ENCODE results near the gene CDK19.
"Not testable (repeated sequence)": the region's sequence is repeated elsewhere in the genome, so short reads cannot be mapped to it uniquely, and the experiment has no call there.

CDK19 gene

DNA sequence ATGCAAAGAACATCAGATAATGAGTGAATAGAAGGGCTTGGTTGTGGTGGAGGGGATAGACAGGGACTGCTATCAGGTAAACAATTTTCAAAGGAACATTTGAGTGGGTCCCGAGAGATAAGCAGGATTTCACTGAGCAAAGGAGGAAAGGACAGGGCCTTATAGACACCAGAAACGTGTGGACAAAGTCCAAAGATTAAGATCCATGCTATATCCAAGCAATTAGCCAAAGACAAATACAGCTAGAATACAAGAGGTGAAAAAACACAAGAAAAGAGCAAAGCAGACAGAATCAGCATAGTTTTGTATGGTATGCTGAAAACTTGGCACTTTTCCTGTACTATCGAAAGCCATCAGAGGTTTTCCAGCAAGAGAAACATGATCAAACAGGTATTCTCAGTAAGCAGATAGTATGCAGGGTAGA is 59.8 kb downstream of the CDK19 start:
- no peak for DNase-seq

DNA sequence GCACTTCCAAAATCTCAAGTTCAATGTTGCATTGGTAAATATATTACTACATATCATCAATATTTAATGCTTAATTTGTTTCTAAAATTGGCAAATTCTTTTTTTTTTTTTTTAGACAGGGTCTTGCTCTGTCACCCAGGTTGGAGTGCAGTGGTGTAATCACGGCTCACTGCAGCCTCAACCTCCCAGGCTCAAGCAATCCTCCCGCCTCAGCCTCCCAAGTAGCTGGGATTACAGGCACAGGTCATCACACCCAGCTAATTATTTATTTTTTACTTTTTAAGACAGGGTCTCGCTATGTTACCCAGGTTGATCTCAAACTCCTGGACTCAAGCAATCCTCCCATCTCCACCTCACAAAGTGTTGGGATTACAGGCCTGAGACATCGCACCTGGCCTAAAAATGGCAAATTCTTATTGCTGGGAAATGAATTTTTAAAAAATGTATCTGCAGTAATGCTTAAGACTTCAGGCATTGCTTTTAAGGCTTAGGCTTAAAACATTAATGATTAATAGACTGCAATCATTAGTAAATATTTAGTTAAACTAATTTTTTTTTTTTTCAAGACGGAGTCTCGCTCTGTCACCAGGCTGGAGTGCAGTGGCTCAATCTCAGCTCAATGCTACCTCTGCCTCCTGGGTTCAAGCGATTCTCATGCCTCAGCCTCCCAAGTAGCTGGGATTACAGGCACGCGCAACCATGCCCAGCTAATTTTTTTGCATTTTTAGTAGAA is 61.2 kb downstream of the CDK19 start:
- not testable (repeated sequence) for DNase-seq

DNA sequence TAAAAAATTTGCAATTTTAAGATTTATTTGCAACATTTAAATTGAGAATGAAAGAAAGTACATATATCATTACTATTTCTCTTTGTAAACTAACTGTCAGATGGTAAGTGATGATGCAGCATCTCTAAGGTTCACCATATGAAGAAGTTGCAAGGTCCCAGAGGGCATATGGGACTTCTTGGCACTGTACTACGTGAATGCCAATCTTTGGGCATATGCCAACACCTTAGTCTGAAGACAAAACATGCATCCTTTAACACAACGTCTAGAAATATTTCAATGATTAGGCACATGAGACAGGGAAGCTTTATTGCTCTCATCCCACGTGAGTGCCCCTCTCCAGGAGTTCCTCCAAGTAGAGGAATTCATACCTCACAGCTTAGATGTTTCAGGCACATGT is 66.8 kb downstream of the CDK19 start:
- DNase-seq: no peak

DNA sequence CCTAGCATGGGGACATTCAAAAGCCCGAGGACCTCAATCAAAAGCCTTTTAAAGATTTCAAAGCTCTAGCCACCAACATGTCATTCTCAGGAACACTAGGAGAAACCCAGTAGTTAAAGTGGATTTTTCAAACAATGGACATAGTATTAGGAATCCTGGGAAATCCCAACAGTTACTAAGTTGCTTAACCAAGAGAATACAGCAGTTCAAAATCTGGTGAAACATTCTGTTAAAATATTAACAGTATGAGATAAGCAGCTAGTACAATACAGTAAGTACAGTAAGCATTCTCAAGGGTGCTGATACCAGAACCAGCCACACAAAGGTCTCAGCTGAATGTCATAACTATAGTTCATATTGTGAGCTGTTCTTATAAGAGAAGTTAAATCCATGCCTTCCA is 68.6 kb downstream of the CDK19 start:
- no peak for DNase-seq

DNA sequence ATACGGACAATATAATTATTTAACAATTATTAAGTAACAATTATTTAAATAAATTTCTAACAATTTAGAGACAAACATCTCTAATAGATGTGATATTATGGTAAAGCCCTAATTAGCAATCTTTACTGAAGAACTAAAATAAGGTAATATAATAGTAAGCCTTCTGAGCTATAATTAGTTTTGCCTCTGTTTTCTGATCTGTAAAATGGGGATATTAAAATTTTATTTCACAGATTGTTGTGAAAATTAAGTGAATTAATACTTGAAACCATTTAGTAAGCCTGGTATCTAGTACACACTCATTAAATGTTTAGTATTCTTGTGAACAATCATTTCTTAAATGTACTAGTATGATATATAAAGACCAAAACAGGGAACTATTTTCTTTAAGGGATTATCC is 70.3 kb downstream of the CDK19 start:
- no peak for DNase-seq

DNA sequence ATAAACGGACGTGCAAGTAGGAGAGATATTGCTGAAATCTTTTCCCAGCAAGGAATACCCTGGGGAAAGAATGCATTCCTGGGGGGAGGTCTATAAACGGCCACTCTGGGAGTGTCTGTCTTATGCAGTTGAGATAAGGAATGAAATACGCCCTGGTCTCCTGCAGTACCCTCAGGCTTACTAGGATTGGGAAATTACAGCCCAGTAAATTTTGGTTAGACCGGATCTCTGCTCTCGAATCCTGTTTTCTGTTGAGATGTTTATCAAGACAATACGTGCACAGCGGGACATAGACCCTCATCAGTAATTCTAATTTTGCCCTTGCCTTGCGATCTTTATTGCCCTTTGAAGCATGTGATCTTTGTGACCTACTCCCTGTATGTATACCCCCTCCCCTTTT is 72.7 kb downstream of the CDK19 start:
- DNase-seq: not testable (repeated sequence)

DNA sequence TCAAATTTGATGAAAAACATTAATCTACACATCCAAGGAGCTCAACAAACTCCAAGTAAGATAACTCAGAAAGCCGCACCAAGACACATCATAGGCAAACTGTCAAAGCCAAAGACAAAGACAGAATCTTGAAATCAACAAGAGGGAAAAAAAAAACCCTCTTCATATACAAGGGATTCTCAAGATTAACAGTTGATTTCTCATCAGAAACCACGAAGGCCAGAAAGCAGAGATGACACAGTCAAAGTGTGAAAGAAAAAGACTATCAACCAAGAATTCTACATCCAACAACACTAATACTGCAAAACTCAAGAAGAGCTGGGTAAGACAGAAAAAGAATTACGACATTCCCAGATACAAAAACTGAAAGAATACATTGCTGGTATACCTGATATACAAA is 73.8 kb downstream of the CDK19 start:
- no peak for DNase-seq

DNA sequence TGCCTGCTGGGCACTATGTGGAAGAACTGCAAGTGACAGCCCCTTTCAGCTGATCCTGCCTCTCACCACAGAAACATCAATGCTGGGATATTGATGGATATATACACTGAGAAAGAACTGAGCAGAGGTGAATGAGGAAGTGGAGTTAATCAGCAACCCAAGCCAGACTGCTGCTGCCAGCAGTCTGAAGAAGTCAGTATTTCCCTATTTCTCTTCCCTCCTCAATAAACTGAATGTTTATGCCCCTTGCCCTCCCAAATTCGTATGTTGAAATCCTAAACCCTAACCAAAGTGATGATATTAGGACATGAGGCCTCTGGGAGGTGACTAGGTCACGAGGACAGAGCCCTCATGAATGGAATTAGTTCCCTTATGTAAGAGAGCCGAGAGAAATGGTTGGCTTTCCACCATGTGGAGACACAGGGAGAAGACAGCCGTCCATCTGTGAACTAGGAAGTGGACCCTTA is 76.3 kb downstream of the CDK19 start:
- DNase-seq: no peak

DNA sequence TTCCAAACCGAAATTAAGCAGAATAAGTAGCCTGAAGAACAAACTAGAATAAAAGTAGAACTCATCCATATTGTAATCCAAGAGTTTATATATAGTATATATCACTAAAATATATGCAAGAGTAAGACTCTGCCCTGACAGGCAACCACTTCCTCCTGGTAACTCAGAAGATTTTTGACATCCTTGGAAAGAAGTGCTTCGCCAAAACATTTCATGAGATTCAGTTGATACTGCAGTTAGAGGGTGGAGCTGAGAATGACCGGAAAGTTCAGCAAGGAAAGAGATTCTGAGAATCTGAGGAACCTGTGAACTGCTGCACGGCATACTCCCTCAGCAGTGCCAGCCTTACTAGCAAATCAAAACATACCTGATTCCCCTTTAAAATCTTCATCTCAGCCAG is 79.6 kb downstream of the CDK19 start:
- no peak for DNase-seq

DNA sequence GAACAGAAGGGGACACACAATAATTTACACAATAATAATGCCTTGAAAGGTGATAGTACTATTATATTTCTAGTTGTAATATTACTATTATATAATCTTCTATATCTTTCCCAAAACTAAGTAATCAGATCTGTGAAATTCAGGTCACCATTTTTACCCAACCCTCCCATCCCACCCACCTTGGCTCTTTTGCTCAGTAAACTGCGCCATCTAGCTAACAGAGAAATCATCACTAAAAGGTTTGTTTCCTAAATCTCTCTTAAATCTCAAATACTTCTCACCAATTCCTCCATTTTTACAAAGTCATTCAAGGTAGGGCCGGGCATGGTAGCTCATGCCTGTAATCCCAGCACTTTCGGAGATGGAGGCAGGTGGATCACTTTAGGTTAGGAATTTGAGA is 83.4 kb downstream of the CDK19 start:
- no peak for DNase-seq

DNA sequence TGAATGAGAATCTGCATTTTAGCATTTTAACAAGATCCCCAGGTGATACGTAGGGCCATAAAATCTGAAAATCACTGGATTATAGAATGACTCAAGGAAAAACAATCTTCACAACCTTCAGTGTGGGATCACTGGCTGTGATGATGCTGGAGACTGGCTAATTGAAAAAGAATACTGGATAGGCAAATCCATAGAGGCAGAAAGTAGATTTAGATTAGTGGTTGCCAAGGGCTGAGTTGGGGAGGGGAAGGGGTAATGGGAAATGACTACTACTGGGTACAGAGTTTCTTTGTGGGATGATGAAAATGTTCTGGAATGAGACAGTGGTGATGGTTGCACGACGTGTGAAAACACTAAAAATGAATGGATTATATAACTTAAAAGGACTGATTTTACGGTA is 84.1 kb downstream of the CDK19 start:
- DNase-seq: no peak

DNA sequence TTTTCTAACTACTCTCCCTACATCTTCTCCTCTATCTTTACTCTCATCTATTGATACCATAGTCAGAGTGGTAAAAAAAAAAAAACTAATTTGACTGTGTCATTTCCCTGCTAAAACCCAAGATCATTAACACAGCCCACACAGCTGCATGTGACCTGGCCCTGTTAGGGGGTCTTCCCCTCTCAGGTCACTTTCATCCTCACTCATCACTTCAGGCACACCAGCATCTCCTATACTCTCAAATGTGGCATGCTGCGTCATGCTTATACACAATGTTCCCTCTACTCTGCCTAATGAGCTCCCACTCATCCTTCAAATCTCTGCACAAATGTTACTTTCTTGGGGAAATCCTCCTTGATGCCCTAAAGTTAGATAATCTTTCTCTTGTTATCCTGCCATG is 86.8 kb downstream of the CDK19 start:
- no peak for DNase-seq

DNA sequence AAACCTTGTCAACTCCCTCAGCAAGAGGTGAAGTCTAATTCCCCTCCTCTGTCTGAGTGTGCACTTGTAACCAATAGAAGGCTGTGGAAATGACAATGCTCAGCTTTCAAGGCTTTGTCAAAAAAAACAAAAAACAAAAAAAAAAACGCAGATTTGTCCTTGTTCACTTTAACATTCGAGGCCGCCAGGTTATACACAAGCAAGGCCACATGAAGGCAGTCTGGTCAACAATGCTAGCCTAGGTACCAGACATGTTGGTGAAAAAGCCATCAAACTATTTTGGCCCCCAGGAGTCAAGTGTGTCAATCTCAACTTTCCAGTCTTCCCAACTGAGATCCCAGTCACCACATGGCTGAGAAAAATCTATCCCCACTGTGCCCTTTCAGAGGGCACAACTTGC is 92.3 kb downstream of the CDK19 start:
- no peak for DNase-seq

DNA sequence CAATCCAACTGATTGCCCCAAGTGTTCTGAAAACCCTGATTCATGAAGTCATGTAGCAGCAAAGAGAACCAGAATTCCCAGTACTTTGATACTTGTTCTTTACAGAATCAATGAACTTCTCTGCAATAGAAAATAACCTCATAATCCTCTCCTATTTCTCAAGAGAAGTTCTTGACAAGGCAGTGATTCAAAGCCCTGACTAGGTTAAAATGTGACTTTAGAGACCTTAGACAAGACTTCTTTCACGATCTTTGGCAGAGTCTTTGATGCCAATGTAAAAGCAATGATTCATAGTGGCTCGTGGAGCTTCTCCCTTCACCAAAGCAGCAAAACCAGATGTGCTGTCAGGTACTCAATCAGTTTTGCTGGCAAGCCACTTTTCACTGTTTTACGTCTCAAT is 95.2 kb downstream of the CDK19 start:
- no peak for DNase-seq

DNA sequence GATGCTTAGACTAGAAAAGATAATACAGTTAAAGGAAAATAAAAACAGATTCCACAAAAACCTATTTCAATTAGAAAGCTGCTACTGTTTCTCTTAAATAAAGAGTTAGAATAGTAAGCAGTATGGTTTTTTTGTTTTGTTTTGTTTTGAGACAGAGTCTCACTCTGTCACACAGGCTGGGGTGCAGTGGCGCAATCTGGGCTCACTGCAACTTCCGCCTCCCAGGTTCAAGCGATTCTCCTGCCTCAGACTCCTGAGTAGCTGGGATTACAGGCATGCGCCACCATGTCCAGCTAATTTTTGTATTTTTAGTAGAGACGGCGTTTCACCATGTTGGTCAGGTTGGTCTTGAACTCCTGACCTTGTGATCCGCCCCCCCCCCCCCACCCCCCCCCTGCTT is 95.7 kb downstream of the CDK19 start:
- DNase-seq: not testable (repeated sequence)

DNA sequence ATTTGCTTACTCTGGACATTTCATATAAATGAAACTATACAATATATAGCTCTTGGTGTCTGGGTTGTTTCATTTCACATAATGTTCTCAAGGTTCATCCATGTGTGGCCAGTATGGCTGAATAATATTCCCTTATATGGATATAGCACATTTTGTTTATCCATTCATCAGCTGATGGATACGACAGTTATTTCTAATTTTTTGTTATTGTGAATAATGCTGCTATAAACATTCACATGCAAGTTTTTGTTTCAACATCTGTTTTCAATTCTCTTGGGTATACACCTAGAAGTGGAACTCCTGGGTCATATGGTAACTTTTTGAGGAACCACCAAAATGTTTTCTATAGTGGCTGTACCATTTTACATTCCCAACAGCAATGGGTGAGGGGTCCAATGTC is 101.1 kb downstream of the CDK19 start:
- no peak for DNase-seq

DNA sequence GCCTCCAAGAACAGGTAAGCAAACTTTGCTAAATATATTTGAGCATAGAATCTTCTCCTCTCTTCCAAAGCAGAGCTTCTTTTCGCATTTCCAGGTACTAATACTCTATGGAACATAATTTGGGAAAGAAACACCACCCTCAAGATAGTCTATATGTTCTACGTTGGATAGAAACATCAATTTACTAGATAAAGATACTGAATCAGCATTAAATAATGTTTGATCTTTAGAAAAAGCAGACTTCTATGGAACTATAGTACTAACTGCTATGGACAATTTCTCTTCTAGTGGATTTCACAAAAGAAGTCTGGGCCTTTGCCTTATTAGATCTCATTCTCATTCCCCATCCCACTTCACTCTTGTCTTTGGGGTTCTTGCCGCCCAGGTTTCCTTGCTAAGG is 103.0 kb downstream of the CDK19 start:
- DNase-seq: no peak

DNA sequence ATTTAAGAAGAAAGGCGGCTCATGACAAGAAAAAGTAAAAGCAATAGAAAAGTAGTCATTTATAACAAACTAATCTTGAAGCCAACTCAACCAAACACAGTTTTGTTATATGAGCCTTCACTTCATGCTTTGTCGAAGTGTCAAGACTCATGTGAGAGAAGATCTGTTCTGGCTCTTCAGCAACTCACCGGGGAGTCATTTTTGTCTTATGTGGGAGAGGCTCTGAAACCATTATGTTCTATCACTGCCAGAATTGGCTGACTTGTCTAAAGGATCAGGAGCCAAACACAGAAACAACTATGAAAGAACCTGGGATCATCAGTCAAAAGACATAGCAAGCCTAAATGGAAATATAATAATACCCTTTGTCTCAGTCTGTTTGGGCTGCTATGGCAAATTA is 105.2 kb downstream of the CDK19 start:
- no peak for DNase-seq

DNA sequence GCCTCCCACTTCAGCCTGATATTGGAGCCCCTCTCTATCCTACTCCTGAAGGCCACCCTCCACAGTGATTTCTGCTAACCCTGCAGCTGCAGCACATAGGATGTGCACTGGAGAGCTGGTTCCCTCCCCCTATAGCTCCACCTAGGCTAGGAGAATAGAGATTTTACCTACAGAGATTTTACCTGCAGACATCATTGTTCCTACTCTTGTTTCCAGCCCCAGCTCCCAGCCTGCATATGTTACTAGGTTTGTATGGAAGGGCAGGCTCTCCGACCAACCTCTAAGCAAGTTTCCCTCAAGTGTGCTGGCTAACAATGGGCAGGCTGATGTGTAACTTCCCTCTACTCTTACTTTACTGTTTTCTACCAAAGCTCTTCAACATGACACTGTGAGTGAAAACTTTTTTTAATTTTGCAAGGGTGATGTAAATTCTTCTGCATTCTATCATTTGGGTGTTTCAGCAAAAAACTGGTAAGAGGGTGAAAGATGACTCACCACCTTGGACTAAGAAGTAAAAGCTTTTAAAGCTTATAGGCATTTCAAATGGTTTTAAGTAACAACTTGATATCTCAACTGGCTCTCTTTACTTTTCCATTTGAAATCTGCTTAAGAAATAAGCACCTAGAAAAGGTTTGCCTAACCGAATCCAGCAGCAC is 106.8 kb downstream of the CDK19 start:
- DNase-seq: no peak

DNA sequence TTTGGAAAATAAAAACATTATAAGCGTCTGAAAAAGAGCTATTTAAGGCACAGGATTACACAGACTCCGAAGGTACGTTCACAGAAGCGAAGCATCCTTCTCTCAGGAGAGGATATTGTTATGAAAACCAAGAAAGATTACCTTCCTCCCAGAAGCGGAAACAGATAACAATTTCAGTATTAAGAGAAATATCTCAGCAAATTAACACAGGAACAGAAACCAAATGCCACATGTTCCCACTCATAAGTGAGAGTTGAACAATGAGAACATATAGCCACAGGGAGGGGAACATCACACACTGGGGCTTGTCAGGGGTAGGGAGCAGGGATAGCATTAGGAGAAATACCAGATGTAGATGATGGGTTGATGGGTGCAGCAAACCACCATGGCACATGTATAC is 109.7 kb downstream of the CDK19 start:
- no peak for DNase-seq

DNA sequence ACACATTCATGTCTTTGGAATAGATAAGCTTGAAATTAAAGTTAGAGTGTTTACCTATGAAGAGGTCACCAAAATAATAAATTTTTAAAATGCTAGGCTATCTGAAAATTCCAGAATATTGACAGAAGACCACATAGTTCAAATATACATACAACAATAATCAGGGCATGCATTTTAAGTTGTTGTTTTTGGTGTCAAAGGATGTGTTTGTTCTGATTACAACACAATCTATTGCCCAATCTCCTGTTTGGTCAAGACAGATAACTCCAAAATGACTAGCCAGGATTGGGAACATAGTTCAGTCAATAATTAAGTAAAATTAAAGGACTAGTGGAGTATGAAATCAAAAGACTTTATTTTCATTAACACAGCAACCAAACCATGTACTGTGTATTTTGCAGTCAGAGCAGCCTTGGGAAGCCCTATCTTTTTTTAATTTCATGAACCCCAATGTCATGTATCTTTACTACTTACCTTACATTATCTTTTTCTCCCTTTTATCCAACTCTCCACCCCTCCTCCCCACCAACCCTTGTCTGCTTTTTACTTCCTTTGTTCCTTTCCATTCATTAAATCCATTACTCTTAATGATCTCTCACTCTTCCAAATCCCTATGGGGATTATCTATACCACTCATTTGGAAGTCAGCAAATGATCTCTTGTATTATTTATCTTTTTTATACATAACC is 111.2 kb downstream of the CDK19 start:
- DNase-seq: no peak

DNA sequence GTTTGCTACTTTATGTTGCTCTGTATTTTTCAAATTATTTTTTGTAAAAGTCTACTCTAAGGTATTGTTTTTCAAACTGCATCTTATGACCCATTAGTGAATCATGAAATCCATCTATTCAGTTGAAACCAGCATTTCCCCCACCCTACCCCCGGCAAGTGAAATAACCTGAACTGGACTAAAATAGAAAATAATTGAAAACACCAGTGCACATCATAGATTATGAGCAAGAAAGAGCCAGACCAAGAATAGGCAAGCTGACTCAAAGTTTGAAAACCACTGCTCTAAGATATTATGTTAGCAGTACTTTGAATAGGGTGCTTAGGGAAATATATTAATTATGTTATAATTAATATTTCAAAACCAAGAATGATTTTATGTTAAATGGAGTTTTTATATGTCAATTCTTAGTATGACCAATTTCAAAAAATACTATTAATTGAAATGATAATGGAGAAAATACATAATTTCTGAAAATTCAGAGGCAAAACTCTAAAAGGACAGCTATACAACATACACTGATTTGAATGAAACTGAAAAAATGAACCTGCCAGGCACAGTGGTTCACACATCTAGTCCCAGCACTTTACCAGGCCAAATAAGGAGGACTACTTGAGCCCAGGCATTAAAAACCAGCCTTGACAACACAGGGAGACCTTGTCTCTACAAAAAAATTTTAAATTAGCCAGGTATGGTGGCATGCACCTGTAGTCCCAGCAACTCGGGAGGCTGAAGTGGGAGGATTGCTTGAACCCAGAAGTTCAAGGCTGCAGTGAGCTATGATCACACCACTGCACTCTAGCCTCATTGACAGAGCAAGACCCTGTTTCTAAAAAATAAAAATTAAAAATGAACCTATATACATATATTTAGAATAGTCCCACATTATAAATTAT is 112.0 kb downstream of the CDK19 start:
- no peak for DNase-seq

DNA sequence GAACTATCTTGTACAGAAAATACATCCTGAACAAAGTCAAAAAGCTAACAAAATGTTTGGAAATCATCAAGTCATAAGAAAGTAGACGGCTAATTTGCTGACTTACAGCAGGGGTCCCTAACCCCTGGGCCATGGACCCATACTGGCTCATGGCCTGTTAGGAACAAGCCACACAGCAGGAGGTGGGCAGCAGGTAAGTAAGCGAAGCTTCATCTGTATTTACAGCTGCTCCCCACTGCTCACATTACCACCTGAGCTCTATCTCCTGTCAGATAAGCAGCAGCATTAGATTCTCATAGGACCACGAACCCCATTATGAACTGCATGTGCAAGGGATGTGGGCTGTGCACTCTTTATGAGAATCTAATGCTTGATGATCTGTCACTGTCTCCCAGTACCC is 115.5 kb downstream of the CDK19 start:
- no peak for DNase-seq
